ENCODE measurements around the gene SPINK8. TPM values are rescaled to one million over a fixed set of nuclear protein-coding genes. Genes with fewer than 3 reads are reported as not detected.
"Not testable (repeated sequence)": the region's sequence is repeated elsewhere in the genome, so short reads cannot be mapped to it uniquely, and the experiment has no call there.

The SPINK8 gene
- total RNA-seq (2014; rRNA removed), result not detected in 2 replicates
- Bru-seq, nascent RNA, result percentile 4 among the genes with signal in this experiment
- BruChase-seq, experiment 1, labeled RNA remaining after a 6-hour chase, result percentile 6 among the genes with signal in this experiment
- BruChase-seq, experiment 2, labeled RNA remaining after a 2-hour chase, result percentile 8 among the genes with signal in this experiment
- long read RNA-seq, result 0 reads

DNA sequence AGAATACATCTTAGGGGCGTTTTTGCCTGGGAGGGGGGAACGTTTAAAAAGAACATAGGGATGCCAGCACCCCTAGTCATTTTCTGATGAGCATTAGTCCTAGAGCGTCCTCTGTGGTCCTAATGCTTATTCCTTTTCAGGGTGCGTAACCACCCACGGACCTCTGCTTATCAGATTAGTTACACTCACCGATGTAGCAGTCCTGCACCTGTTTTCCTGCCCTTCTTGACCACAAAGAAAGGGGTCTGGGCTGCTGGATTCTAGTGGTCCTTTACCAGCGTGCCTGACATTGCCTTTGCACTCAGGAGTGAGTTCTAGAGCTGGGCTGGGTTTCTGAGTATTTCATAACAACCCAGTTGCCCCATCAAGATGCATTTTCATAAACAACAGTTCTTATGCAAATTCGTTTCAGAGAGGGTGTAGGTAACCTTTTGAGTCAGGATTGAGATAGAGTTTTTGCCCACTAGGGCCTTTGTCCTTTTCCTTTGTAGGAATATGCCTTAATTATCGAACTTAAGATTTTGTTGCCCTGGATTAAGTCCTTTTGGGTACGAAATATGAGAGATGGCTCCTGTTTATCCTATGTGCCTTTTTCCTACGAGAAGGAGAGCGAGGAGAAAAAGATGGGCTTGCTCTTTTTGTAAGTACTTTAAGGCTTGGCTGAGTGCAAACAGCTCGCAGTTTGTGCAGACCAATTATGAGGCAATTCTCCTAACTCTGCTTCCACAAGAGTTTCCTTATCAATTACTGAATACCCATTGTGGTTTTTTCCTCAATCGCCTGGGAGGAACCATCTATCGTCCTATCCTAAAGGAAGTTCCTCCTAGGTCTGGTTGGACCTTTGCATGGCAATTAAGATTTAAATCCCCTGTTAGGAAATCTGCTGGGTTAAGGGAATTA, at the start of gene SPINK8:
SPINK8 (minus strand) TSS at position 316 of the 900 bp plus-strand sequence. CDS start 5,320 bp downstream, outside the sequence.
- peaks cover 11% of the 10 kb centered on the region for H3K27me3 ChIP-seq (ENCODE audit: low read length)
- H3K36me3 ChIP-seq (ENCODE audit: low read depth, low read length); POLR2A ChIA-PET (ENCODE audit: unreplicated experiment); H4K20me1 ChIP-seq (ENCODE audit: low read length); H3K4me2 ChIP-seq (ENCODE audit: low read length); H3K4me3 ChIP-seq (ENCODE audit: low read length); ATAC-seq; CTCF ChIA-PET; BruUV-seq (replicated peaks); H2AFZ ChIP-seq (ENCODE audit: low read length); H3K4me1 ChIP-seq (ENCODE audit: insufficient read depth, low read length); intact Hi-C loops (cut with micrococcal nuclease); DNase-seq; H3K9me3 ChIP-seq (ENCODE audit: low read length); H3F3A ChIP-seq (ENCODE audit: low read length, unreplicated experiment); H3K79me2 ChIP-seq (ENCODE audit: low read length); H3K9ac ChIP-seq (ENCODE audit: low read length); H3K27ac ChIP-seq (ENCODE audit: low read length); H3K9me2 ChIP-seq (replicated peaks; ENCODE audit: low read length): not testable (repeated sequence)

DNA sequence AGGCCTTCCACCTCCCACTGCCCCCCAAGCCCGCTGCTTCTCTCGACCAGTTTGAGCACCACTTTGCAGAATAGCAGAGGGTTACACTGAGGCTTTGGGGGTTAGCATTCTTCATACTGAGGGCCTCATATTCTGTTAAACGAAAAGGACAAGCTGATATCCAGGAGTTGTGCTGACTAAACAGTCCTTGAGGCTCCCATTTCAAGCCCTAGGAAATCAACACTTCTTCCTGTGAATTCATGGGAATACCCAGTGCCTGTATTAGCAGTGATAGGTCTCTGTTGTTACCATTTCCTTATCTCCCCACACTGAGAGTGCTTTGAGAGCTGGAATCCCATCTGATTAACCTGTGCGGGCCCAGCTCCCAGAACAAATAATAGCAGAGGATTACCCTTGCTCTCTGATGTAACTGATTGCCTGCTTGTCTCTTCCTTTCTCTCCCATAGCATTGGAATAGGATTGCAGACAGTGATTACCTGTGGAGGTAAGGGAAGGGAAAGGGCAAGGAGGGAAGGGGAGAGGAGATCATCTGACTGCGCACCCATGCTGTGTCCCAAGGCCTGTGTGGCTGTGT, 39.5 kb upstream of the SPINK8 start:
- H3K27ac ChIP-seq (ENCODE audit: low read length), result no peak overlapping the region
- no peak for ATAC-seq
- ChIA-PET CTCF (no interaction called here), POLR2A (ENCODE audit: unreplicated experiment) (no interaction called here)
- H2AFZ ChIP-seq (ENCODE audit: low read length), result no peak overlapping the region
- H3K9ac ChIP-seq (ENCODE audit: low read length), result no peak overlapping the region
- H3K27me3 ChIP-seq (ENCODE audit: low read length), result no peaks in the 10 kb centered on the region
- no TSS peak for BruUV-seq (replicated peaks)
- TF ChIP-seq EZH2phosphoT487 (IDR thresholded peaks at IDR 0.05; ENCODE audit: borderline replicate concordance, low read length), result no peak
- TF ChIP-seq, protein P1, sequence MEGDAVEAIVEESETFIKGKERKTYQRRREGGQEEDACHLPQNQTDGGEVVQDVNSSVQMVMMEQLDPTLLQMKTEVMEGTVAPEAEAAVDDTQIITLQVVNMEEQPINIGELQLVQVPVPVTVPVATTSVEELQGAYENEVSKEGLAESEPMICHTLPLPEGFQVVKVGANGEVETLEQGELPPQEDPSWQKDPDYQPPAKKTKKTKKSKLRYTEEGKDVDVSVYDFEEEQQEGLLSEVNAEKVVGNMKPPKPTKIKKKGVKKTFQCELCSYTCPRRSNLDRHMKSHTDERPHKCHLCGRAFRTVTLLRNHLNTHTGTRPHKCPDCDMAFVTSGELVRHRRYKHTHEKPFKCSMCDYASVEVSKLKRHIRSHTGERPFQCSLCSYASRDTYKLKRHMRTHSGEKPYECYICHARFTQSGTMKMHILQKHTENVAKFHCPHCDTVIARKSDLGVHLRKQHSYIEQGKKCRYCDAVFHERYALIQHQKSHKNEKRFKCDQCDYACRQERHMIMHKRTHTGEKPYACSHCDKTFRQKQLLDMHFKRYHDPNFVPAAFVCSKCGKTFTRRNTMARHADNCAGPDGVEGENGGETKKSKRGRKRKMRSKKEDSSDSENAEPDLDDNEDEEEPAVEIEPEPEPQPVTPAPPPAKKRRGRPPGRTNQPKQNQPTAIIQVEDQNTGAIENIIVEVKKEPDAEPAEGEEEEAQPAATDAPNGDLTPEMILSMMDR (conservative IDR thresholded peaks at IDR 0.05; ENCODE audit: low read depth, low read length), result no peak
- no peak for TF ChIP-seq EZH2 (IDR thresholded peaks at IDR 0.05; ENCODE audit: low read length, unreplicated experiment)
- no peaks in the 10 kb centered on the region for H3K79me2 ChIP-seq (ENCODE audit: low read length)
- H3K4me3 ChIP-seq (ENCODE audit: low read length), result no peak overlapping the region
- no peaks in the 10 kb centered on the region for H3K36me3 ChIP-seq (ENCODE audit: low read depth, low read length)
- no peaks in the 10 kb centered on the region for H3K9me3 ChIP-seq (ENCODE audit: low read length)
- H3K4me2 ChIP-seq (ENCODE audit: low read length), result no peak overlapping the region
- no peak for DNase-seq
- no peaks in the 10 kb centered on the region for H3K9me2 ChIP-seq (replicated peaks; ENCODE audit: low read length)
- H3F3A ChIP-seq (ENCODE audit: low read length, unreplicated experiment), result no peaks in the 10 kb centered on the region
- no peaks in the 10 kb centered on the region for H4K20me1 ChIP-seq (ENCODE audit: low read length)
- H3K4me1 ChIP-seq (ENCODE audit: insufficient read depth, low read length), result no peaks in the 10 kb centered on the region
- intact Hi-C loops (cut with micrococcal nuclease), result no loop called here

DNA sequence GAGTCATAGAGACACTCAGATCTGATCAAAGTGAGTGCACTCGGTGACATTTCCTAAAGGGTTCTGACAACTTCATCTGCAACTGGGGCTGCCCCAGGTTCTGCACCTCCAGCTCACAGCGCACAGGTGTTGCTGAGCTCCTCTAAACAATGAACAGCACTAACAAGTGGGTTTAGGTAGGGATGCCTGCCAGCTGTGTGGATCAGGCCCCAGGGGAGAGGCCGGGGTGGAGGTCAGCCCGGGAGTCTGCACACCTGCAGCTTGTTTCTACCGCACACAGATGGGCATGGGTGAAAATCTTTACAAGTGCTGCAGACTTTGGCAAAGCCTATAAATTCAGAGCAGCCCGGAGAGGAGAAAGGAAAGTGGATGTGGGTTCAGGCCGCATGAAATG, 38.9 kb upstream of the SPINK8 start:
- ChIA-PET CTCF (no interaction called here), POLR2A (ENCODE audit: unreplicated experiment) (interaction anchor here (0.6 kb wide), 1 partner anchor 347 kb away, joined by 7 read pairs; no protein-coding TSS in a partner anchor)
- no peaks in the 10 kb centered on the region for H3K79me2 ChIP-seq (ENCODE audit: low read length)
- H3K9ac ChIP-seq (ENCODE audit: low read length), result no peak overlapping the region
- H3K9me3 ChIP-seq (ENCODE audit: low read length), result no peaks in the 10 kb centered on the region
- no peaks in the 10 kb centered on the region for H3K4me1 ChIP-seq (ENCODE audit: insufficient read depth, low read length)
- no peaks in the 10 kb centered on the region for H4K20me1 ChIP-seq (ENCODE audit: low read length)
- H3K9me2 ChIP-seq (replicated peaks; ENCODE audit: low read length), result no peaks in the 10 kb centered on the region
- H3K4me3 ChIP-seq (ENCODE audit: low read length), result no peak overlapping the region
- no peak overlapping the region for H3K27ac ChIP-seq (ENCODE audit: low read length)
- no peak overlapping the region for H3K4me2 ChIP-seq (ENCODE audit: low read length)
- ATAC-seq (no peak), DNase-seq (no peak)
- no peak overlapping the region for H2AFZ ChIP-seq (ENCODE audit: low read length)
- intact Hi-C loops (cut with micrococcal nuclease), result no loop called here
- no TSS peak for BruUV-seq (replicated peaks)
- no peaks in the 10 kb centered on the region for H3K27me3 ChIP-seq (ENCODE audit: low read length)
- no peaks in the 10 kb centered on the region for H3F3A ChIP-seq (ENCODE audit: low read length, unreplicated experiment)
- no peaks in the 10 kb centered on the region for H3K36me3 ChIP-seq (ENCODE audit: low read depth, low read length)
- TF ChIP-seq EZH2phosphoT487 (IDR thresholded peaks at IDR 0.05; ENCODE audit: borderline replicate concordance, low read length), result no peak
- TF ChIP-seq, protein P1 (conservative IDR thresholded peaks at IDR 0.05; ENCODE audit: low read depth, low read length), result no peak
- no peak for TF ChIP-seq EZH2 (IDR thresholded peaks at IDR 0.05; ENCODE audit: low read length, unreplicated experiment)
